GM13976 (cell line): ENCODE measurements around the gene KLK6.

Experiments used
- DNase-seq: peaks from one replicate; pipeline ENCODE4 v3.0.0; 2012; ENCODE audit warnings: low spot score
- CTCF ChIP-seq: IDR thresholded peaks from 2 replicates; pipeline ENCODE4 v1.5.1; 2012; ENCODE audit warnings: borderline replicate concordance, mild to moderate bottlenecking; ENCODE audit not compliant: insufficient read depth; ENCODE audit errors: extremely low read depth, missing control alignments, control extremely low read depth
- in situ Hi-C: fragments of 300-500 bp; cut with MboI; formaldehyde crosslinking; loops from one replicate; pipeline ENCODE4 v1.12.0; 2022; ENCODE audit warnings: low sequenced_read_pairs, mixed read lengths, inconsistent platforms; ENCODE audit not compliant: unreplicated experiment

Gene KLK6

GRCh38 chr19:51010066-51010795 is 40.8 kb upstream of the KLK6 start:
- in situ Hi-C loops = no loop called here
- TF ChIP-seq CTCF = no peak
- no peak for DNase-seq

- in situ Hi-C loops = no loop called here
- DNase-seq = no peak
- no peak for TF ChIP-seq CTCF
Measured at GRCh38 chr19:51009061-51009891, 39.9 kb upstream of the KLK6 start.

GRCh38 chr19:51007488-51007887 is 38.1 kb upstream of the KLK6 start:
- DNase-seq = no peak
- no peak for TF ChIP-seq CTCF
- in situ Hi-C loops = no loop called here

GRCh38 chr19:51006406-51006805 is 37.0 kb upstream of the KLK6 start:
- in situ Hi-C loops = no loop called here
- DNase-seq = no peak
- no peak for TF ChIP-seq CTCF

GRCh38 chr19:51005248-51005647 is 35.9 kb upstream of the KLK6 start:
- TF ChIP-seq CTCF = no peak
- no peak for DNase-seq
- in situ Hi-C loops = no loop called here

GRCh38 chr19:51003316-51003715 is 33.9 kb upstream of the KLK6 start:
- no peak for DNase-seq
- in situ Hi-C loops = no loop called here
- TF ChIP-seq CTCF = no peak
